ENCODE results near the gene PRKAG2.
A peak's percentile ranks its signal among the peaks of the same experiment; 100 is the strongest.
"Not testable (repeated sequence)": the region's sequence is repeated elsewhere in the genome, so short reads cannot be mapped to it uniquely, and the experiment has no call there.

The PRKAG2 gene

DNA sequence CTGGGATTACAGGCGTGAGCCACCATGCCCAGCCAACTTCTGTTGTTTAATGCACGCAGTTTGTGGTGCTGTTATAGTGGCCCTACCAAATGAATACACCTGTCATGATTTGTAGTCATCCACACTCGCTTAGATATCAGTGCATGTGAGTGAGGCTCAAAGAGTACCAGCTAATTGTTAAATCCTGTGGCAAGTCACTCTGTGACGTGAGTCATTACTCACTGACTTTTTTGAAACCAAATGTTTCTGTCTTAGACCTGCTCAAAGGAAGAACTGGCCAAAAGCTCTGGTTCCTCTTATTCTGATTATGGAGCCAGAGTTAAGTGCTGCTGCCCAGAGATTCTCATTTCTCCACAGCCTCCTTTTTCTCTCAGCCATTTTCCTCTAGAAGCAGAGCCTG is 109.4 kb downstream of the PRKAG2 start:
- peak; percentile 37 for DNase-seq (ENCODE audit: low spot score)

GRCh38 chr7:151764056-151764920 is 112.6 kb downstream of the PRKAG2 start:
- DNase-seq (ENCODE audit: low spot score), result no peak

GRCh38 chr7:151763420-151763984 is 113.4 kb downstream of the PRKAG2 start:
- DNase-seq (ENCODE audit: low spot score), result no peak

DNA sequence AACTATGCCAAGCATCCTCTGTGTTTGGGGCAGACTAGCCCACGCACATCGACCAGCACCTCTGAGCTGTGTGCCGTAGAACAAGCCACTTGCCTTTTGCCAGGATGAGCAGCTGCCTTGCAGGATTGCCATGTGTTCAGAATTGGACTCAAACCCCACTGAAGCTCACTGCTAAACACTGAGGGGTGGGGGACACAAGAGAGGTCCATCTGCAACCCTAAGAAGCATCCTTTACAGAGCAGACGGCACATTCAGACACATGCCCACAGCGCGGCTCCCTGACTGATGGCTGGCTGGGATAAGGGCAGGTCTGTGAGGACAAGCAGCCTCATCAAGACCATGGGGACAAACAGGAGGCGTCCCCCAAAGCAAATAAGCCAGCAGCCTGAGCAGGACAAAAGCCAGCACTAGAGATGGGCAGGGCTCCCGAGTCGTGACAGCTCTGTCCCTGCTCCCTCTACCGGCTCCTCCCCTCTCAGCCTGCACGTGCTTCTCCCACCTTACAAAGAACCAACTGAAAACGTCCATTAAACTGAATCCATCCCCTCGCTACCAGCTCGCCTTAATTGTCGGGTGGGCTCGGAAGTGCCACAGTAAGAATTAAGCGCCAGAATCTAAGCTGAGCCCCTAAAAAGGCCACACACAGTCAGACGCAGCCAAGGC is 114.2 kb downstream of the PRKAG2 start:
- DNase-seq (ENCODE audit: low spot score), result no peak

GRCh38 chr7:151761957-151762356 is 115.0 kb downstream of the PRKAG2 start:
- no peak for DNase-seq (ENCODE audit: low spot score)

DNA sequence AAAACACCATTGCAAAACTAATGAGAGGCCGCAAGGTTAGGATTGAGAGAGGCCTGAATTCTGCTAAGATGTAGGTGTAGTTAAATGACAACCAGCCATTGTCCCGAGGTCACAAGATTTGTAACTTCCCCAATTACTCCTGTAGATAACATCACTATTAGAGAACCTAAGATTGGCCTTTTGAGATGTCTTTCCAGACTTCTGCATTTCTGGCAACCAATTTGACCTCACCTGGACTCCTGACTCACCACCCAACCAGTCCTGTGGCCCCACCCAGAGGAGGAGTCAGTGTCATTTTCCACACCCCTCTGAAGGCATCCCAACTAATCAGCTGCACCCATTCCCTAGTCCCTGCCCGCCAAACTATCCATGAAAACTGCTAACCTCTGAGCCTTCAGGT is 115.7 kb downstream of the PRKAG2 start:
- no peak for DNase-seq (ENCODE audit: low spot score)

- peak; percentile 73 for DNase-seq (ENCODE audit: low spot score)
Measured at GRCh38 chr7:151759591-151760042, 117.3 kb downstream of the PRKAG2 start.

GRCh38 chr7:151758622-151759540 is 118.0 kb downstream of the PRKAG2 start:
- no peak for DNase-seq (ENCODE audit: low spot score)

GRCh38 chr7:151757274-151757673 is 119.6 kb downstream of the PRKAG2 start:
- DNase-seq (ENCODE audit: low spot score), result no peak

DNA sequence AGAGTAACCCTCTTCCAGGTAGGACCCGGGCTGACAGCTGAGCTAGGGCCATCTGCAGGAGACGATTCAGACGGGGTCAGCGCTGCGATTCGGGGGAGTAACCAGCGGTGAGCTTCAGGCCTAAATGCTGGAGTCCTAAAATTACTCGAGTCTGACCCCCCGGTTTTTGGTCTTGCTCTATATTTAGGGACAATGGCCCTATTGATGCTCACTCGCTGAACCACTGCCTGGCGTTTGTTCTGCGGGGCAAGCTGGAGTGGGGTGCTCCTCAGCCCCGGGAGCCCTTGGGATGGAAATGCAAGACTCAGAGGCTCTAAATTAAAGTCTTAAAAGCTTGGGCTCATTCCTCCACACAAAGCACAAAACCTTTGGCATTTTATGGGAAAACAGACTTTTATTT is 120.0 kb downstream of the PRKAG2 start:
- DNase-seq (ENCODE audit: low spot score), result no peak

GRCh38 chr7:151756076-151756731 is 120.7 kb downstream of the PRKAG2 start:
- DNase-seq (ENCODE audit: low spot score), result peak; percentile 82

DNA sequence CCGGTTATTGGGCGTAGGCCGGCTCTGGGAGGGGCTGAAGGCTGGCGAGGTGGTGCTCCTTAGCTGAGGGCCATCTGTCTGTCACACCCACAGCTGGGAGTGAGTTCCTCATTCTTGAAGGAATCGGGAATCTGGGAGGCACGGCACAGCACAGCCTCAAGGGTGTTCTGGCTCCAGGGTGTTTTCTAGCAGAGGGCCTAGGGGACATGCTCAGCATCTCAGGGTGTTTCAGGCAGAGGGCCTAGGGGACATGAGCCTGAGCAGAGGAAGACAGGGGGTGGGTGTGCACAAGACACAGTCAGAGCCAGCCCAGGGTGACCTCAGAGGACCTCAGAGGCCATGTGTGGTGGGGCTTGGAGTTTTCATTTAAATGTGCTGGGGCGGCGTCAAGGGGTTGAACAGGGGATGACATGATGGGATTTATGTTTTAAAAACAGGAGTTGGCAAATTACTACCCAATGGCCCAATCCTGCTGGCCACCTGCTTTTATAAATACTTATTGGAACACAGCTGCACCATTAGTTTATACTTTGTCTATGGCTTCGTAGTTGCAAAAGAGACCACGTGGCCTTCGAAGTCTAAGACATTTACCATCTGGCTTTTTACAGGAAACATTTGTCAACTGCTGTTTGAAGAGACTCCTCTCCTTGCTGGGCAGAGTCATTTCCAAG is 121.6 kb downstream of the PRKAG2 start:
- DNase-seq (ENCODE audit: low spot score), result no peak

DNA sequence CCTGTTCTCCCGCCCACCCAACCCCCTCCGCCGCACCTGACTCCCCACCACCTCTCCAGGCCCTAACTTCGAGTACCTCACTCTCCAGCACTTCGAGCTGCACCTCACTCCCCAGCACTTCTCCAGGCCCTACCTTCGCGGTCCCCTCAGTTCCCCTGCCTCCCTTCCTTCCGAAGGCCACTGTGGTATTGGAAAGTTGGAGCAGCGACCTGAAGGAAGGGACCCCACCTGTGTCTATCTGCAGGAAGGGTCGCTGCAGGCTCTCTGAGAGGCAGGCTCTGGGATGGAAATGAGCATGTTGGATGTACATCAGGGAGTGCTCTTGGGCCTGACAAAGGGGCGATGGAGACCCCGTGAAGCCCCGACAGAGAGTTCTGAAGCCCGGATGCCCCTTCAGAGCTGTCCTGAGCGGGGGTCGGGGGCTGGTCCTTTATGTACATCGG is 122.2 kb downstream of the PRKAG2 start:
- no peak for DNase-seq (ENCODE audit: low spot score)

DNA sequence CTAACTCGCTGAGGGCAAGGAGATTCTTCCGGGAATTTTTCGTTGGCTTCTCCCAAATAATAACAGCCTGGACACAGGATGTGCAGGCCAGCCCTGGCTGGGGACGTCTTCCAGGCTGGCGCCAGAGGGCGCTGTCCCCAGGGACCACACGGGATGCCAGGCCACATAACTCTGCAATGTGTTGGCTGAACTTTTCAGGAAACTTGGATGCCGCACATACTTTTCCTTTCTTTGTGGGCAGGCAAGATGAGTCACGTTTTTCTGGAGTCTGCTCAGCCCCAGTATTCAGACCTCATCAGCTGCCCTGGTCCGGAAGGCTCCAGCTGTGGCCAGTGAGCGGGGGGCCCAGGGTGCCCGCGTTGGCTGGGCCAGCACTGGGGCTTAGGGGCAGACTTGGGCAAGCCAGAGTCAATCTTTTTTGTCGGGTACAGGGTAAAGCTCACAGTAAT is 122.7 kb downstream of the PRKAG2 start:
- peak; percentile 17 for DNase-seq (ENCODE audit: low spot score)

DNA sequence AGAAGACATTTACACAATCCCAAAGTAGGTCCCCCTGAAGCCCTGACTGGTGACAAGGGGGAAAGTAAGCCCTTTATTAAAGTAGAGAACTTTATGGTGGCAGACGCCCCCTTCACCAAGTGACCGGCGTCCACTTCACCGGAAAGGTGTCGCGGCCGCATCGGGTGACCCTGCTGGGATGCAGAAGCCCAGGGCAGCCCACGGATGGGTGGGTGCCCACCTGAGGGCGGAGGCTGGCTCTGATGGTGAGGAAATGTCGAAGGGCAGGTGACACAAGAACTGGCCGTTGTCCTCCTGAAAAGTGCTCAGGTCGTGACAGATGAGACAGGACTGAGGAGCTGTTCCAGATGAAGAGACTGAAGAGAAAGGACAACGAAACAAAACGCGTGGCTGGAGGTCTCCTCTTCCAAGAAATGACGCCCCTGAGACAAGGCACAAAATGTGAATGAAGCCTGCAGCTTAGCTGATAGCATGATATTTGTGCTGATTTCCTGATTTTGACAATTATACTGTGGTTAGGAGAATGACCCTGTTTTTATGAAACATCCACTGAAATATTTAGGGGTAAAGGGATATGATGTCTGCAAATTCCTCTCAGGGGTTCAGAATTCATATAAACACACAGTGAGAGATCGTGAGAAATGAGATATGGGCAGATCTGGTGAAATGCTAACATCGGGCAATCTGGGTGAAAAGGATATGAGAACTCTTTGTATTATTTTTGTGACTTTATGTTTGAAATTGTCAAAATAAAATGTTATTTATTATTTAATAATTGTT is 123.9 kb downstream of the PRKAG2 start:
- no peak for DNase-seq (ENCODE audit: low spot score)

GRCh38 chr7:151752037-151752436 is 124.9 kb downstream of the PRKAG2 start:
- no peak for DNase-seq (ENCODE audit: low spot score)

GRCh38 chr7:151748733-151749132 is 128.2 kb downstream of the PRKAG2 start:
- no peak for DNase-seq (ENCODE audit: low spot score)

GRCh38 chr7:151748021-151748420 is 128.9 kb downstream of the PRKAG2 start:
- not testable (repeated sequence) for DNase-seq (ENCODE audit: low spot score)

GRCh38 chr7:151745706-151746105 is 131.2 kb downstream of the PRKAG2 start:
- no peak for DNase-seq (ENCODE audit: low spot score)

Data from activated CD4-positive, alpha-beta T cell treated with anti-CD3 and anti-CD28 coated beads, Interleukin-2, Interleukin-4, amounts not matched to agents 100 ng/mL and 50 ng/mL, durations not matched to agents 16 hours and 8 hours (primary cell).